Heart left ventricle (tissue), 13 donors: Measurements from ENCODE around the gene METTL17.

Experiments
- POLR2A ChIP-seq, 2 donors: fragments of 450-650 bp; IDR thresholded peaks; one replicate each; pipeline ENCODE4 v1.6.1; 2017; ENCODE audit warnings: antibody characterized with exemption in 2 of 2, mild to moderate bottlenecking in 2 of 2, moderate library complexity in 2 of 2
- TF ChIP-seq, protein P1 (sequence below), 12 donors: fragments of 200-600 bp; sonication (generic) in 4 of 12; IDR thresholded peaks; one replicate each; pipeline versions ENCODE4 v1.5.0 to v1.8.0; 2018 to 2022; ENCODE audit warnings: antibody characterized with exemption in 12 of 12, mild to moderate bottlenecking in 5 of 12
- donor health status: ischemic (EF 13 %, LVEDD 7.1; RV severe dilation, severe dysfunction).
- donor health status: DM: no; HTN: yes; CAD: no.
- donor health status: DM: no; HTN: no; CAD: no.
- donor health status: ischemic (EF 25% LVEDD 6.9; RV normal size, moderate dysfunction).
- donor health status: ischemic (EF 25% LVEDD 5.7; RV mildly dilated, moderate dysfunction).
- donor health status: ischemic (EF 35%, LVEDD 5.7; RV mildly dilated, moderate dysfunction).
- donor health status: nonischemic (EF 11% LVEDD 7.7; RV severe dilation, severe dysfunction).
- donor health status: DM: yes; HTN: yes; CAD: no.
- donor health status: PGD.
- donor health status: ischemic (EF 29% LVEDD 5.4; RV normal size, mild dysfunction).
- donor health status: nonischemic (EF 23%, LVEDD 6.1; RV moderate dilation, normal function).

DNA sequence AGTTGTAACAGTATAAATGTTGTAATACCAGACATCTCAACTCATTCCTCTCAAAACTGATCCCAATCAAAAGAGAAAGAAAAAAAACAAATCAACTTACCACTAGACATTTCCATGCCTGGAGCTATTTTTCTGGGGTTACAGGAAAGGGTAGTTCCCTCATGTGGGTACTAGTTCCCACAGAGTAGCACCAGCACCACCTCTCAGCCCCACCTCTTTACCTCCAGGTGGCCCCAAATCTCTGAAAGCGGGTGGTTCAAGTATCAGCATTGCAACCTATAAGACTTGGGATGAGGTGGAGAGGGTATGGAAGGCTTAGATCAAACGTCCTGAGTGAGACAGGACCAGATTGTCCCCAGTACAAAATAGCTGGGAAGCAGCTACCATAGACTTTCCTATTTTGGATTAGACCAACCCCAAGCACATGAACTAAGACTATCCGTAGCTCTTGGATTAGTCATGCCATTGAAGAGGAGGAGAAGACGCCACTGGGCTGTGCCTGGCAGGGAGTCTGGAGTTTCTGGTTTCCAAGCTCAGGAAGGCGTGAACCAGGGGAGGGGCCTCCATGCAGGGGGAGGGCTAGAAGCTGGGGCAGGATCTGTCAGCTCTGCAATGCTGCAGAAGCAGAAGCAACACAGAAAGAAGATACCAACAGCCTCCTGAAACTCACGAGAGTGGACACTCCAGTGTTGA, 9.0 kb downstream of the METTL17 start, which contains the start of gene SLC39A2:
- TF ChIP-seq, protein P1, sequence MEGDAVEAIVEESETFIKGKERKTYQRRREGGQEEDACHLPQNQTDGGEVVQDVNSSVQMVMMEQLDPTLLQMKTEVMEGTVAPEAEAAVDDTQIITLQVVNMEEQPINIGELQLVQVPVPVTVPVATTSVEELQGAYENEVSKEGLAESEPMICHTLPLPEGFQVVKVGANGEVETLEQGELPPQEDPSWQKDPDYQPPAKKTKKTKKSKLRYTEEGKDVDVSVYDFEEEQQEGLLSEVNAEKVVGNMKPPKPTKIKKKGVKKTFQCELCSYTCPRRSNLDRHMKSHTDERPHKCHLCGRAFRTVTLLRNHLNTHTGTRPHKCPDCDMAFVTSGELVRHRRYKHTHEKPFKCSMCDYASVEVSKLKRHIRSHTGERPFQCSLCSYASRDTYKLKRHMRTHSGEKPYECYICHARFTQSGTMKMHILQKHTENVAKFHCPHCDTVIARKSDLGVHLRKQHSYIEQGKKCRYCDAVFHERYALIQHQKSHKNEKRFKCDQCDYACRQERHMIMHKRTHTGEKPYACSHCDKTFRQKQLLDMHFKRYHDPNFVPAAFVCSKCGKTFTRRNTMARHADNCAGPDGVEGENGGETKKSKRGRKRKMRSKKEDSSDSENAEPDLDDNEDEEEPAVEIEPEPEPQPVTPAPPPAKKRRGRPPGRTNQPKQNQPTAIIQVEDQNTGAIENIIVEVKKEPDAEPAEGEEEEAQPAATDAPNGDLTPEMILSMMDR (IDR thresholded peaks at IDR 0.05), result no peak
- TF ChIP-seq POLR2A (IDR thresholded peaks at IDR 0.05), result no peak
